Measurements from ENCODE around the gene FBXO24. TPM values are rescaled to one million over a fixed set of nuclear protein-coding genes. Genes with fewer than 3 reads are reported as not detected.

FBXO24 gene
- total and polyA plus RNA-seq, 9 of the 15 experiments (the other 6 are each of a cell fraction or from before 2014, with no cell fraction given): 0.17 to 0.95 (median 0.50) TPM

- Histone ChIP-seq H3K4me3 (peak overlapping the region; percentile 55), H3K79me2 (ENCODE audit: control insufficient read depth, insufficient read depth, low read length) (peaks cover 48% of the 10 kb centered on the region), H3K9ac (ENCODE audit: insufficient read depth in 1 of 2, low read depth in 2 of 2, low read length in 2 of 2) (peak overlapping the region; percentile 92 to 94), H3K27ac (ENCODE audit: extremely low read depth, low read depth, low read length) (peak overlapping the region; percentile 98), H3K36me3 (ENCODE audit: control insufficient read depth, insufficient read depth, low read length) (peaks cover 5% of the 10 kb centered on the region; the same call in 1 of the 3 replicates), H3K9me1 (ENCODE audit: control insufficient read depth, insufficient read depth, low read length) (no peaks in the 10 kb centered on the region), H3K9me3 (replicated peaks; ENCODE audit: control insufficient read depth, insufficient read depth, low read depth, low read length) (no peaks in the 10 kb centered on the region), H3K4me1 (replicated peaks in 1 of 2; ENCODE audit: control insufficient read depth in 2 of 2, insufficient read depth in 2 of 2, low read length in 2 of 2) (peaks cover 25 to 50% of the 10 kb centered on the region in 2 experiments), H3K4me2 (ENCODE audit: insufficient read depth, low read length) (peak overlapping the region; percentile 95), H3K27me3 (ENCODE audit: control insufficient read depth in 2 of 2, insufficient read depth in 2 of 2, low read length in 2 of 2) (no peaks in the 10 kb centered on the region), H4K20me1 (replicated peaks; ENCODE audit: control insufficient read depth, insufficient read depth, low read length) (no peaks in the 10 kb centered on the region), H2AFZ (ENCODE audit: low read depth, low read length) (peak overlapping the region; percentile 59)
- intact Hi-C loops (cut with micrococcal nuclease) (loop anchor here (1.0 to 5.0 kb wide), 3 partner anchors 14 to 50 kb away; partner anchors contain the start of genes ACTL6B, GIGYF1 and GNB2), in situ Hi-C loops (cut with MboI) (no loop called here)
- peak; percentile 12 for ATAC-seq
- 2% methylated on average over 10 of the region's 10 CpGs for WGBS (ENCODE audit: insufficient coverage, low coverage, missing lambda C conversion rate)
- POLR2A ChIA-PET: interaction anchor here (0.6 to 1.7 kb wide), 4 partner anchors 9 to 41 kb away, joined by 3 to 6 read pairs (median 4); partner anchors contain the start of gene MOSPD3
- CTCF ChIA-PET (ENCODE audit: low intra/inter-chr PET ratio): no interaction called here
- DNase-seq (ENCODE audit: extremely low read depth in 1 of 4, low spot score in 3 of 4): peak; percentile 45 to 71 (median 51)
- BruUV-seq (replicated peaks): TSS peak; percentile 71
- FAIRE-seq: peak; percentile 74
- TF ChIP-seq EP400 (IDR thresholded peaks at IDR 0.05) (peak; percentile 67; the same call in 1 of the 2 replicates), E2F3 (CRISPR knock-in tag; IDR thresholded peaks at IDR 0.05) (0 out of 2 replicates have a peak, but pooled peaks have one; percentile 30), NKRF (IDR thresholded peaks at IDR 0.05; ENCODE audit: borderline replicate concordance) (0 out of 2 replicates have a peak, but pooled peaks have one; percentile 32), E2F4 (CRISPR knock-in tag; IDR thresholded peaks at IDR 0.05; ENCODE audit: low read depth) (0 out of 2 replicates have a peak, but pooled peaks have one; percentile 29), ETS1 (conservative IDR thresholded peaks at IDR 0.05; ENCODE audit: control insufficient read depth, low read depth, low read length) (peak; percentile 31; the same call in 1 of the 2 replicates), ZNF696 (CRISPR knock-in tag; conservative IDR thresholded peaks at IDR 0.05) (no peak), EP300 (IDR thresholded peaks at IDR 0.05; ENCODE audit: low read length) (0 out of 2 replicates have a peak, but pooled peaks have one; percentile 4), RBM34 (IDR thresholded peaks at IDR 0.05; ENCODE audit: borderline replicate concordance, insufficient read depth, low read length) (no peak), ZNF263 (CRISPR knock-in tag; IDR thresholded peaks at IDR 0.05; ENCODE audit: borderline replicate concordance) (peak; percentile 85), ZNF639 (CRISPR knock-in tag; conservative IDR thresholded peaks at IDR 0.05 in 1 of 2, IDR thresholded peaks at IDR 0.05 in 1 of 2) (0 out of 4 replicates have a peak, but pooled peaks of 1 of the 2 experiments have one; percentile 9), ZSCAN29 (IDR thresholded peaks at IDR 0.05) (0 out of 2 replicates have a peak, but pooled peaks have one; percentile 56), MYC (IDR thresholded peaks at IDR 0.05; ENCODE audit: low read depth, low read length) (peak; percentile 54; the same call in 1 of the 2 replicates), MYC (CRISPR knock-in tag; IDR thresholded peaks at IDR 0.05; ENCODE audit: borderline replicate concordance, low read depth) (no peak), FOXJ2 (tag; IDR thresholded peaks at IDR 0.05) (no peak)
These were observed 55.9 kb downstream of the FBXO24 start for GRCh38 chr7:100641860-100642533.
